ENCODE measurements around the gene PDCD1.
"Not testable (repeated sequence)": the region's sequence is repeated elsewhere in the genome, so short reads cannot be mapped to it uniquely, and the experiment has no call there.

PDCD1 gene

DNA sequence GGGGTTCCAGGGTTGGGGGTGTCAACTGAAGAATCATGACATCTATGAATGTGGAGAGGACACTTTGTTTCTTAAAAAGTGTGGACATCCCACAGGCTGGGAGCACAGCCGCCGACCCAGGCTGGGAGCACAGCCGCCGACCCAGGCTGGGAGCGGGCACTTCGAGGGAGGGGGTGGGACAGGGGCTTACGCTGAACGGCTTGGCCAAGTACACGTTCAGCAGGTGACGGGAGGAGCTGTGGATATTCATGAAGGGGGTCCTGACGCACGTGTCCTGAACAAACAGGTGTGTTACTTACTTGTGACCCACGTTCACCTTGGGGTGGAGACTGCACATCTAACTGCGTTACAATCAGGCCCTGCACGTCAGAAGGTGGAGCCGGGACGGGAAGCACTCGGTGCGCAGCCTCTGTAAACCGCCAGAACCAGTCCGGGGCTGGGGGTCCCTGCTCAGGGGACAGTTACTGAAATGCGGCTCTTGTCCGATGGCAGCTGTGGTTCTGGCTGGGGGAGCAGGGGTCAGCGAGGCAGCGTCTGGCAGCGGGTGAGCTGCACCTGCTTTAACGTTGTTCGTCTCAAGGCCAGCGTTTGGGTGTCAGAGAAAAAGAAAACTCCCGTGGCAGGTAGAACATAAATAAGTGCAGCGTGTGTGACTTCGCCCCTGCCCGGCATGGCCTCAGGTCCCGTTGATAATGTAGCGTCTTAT, 58.3 kb downstream of the PDCD1 start:
- not testable (repeated sequence) for H3K4me1 Mint-ChIP-seq, H3K9me3 Mint-ChIP-seq, H3K4me3 Mint-ChIP-seq, H3K36me3 Mint-ChIP-seq, H3K27me3 Mint-ChIP-seq, H3K27ac Mint-ChIP-seq

Data from activated naive CD4-positive, alpha-beta T cell treated with anti-CD3 and anti-CD28 coated beads, Interleukin-2, amount 50 U/mL, for 24 hours (primary cell).